WTC11 (cell line): Measurements from ENCODE around the gene CAPZB. TPM values are rescaled to one million over a fixed set of nuclear protein-coding genes. Genes with fewer than 3 reads are reported as not detected.

ENCODE experiments used
- ATAC-seq: fragments of 200-7000 bp; cut with Tn5 transposase; 2 replicates; pipeline ENCODE4 v1.10.0; 2021; ENCODE audit warnings: mild to moderate bottlenecking, moderate library complexity
- CTCF ChIA-PET: fragments of 300-600 bp; sonication (Branson Sonifier 250); formaldehyde crosslinking; loops from one replicate; lab custom pipeline; 2021; ENCODE audit warnings: antibody characterized with exemption; lab: Charles Lee
- POLR2A ChIA-PET: fragments of 350-600 bp; sonication (Branson Sonifier 250); formaldehyde crosslinking; loops from one replicate; lab custom pipeline; 2021; ENCODE audit warnings: antibody characterized with exemption; lab: Charles Lee
- DNase-seq: peaks from one replicate; pipeline ENCODE4 v3.0.0; 2021; ENCODE audit warnings: low spot score
- H3K27ac Mint-ChIP-seq: 2 replicates; pipeline ENCODE4 v1.8.0; 2021; ENCODE audit warnings: mixed read lengths
- H3K27me3 Mint-ChIP-seq: 2 replicates; pipeline ENCODE4 v1.8.0; 2021; ENCODE audit warnings: low read depth, mild to moderate bottlenecking, moderate library complexity, mixed read lengths
- H3K36me3 Mint-ChIP-seq: 2 replicates; pipeline ENCODE4 v1.8.0; 2021; ENCODE audit warnings: mixed read lengths
- H3K4me1 Mint-ChIP-seq: 2 replicates; pipeline ENCODE4 v1.8.0; 2022; ENCODE audit warnings: mixed read lengths
- H3K4me3 Mint-ChIP-seq: 2 replicates; pipeline ENCODE4 v1.8.0; 2021; ENCODE audit warnings: mild to moderate bottlenecking, moderate library complexity, mixed read lengths
- H3K9me3 Mint-ChIP-seq: 2 replicates; pipeline ENCODE4 v1.8.0; 2021; ENCODE audit warnings: mixed read lengths
- ATF1 ChIP-seq: sonication (generic); formaldehyde crosslinking; IDR thresholded peaks from 2 replicates; pipeline ENCODE4 v1.8.1; 2023; ENCODE audit warnings: mild to moderate bottlenecking, moderate library complexity, missing genetic modification reagents
- ATF6 ChIP-seq: sonication (generic); formaldehyde crosslinking; IDR thresholded peaks from 2 replicates; pipeline ENCODE4 v1.8.1; 2023; ENCODE audit warnings: mild to moderate bottlenecking, missing genetic modification reagents
- CREM ChIP-seq: sonication (generic); formaldehyde crosslinking; IDR thresholded peaks from 2 replicates; pipeline ENCODE4 v1.8.1; 2022; ENCODE audit warnings: mild to moderate bottlenecking, missing genetic modification reagents, moderate library complexity
- FOXP1 ChIP-seq: sonication (generic); formaldehyde crosslinking; IDR thresholded peaks from 2 replicates; pipeline ENCODE4 v1.8.0; 2022; ENCODE audit warnings: missing genetic modification reagents, mild to moderate bottlenecking, moderate library complexity, borderline replicate concordance
- GTF2I ChIP-seq: fragments of 250-450 bp; sonication (Bioruptor Pico); conservative IDR thresholded peaks from 2 replicates; pipeline ENCODE4 v1.4.0; 2021; ENCODE audit warnings: mild to moderate bottlenecking
- IRF2 ChIP-seq: sonication (generic); formaldehyde crosslinking; IDR thresholded peaks from 2 replicates; pipeline ENCODE4 v1.8.0; 2022; ENCODE audit warnings: low read depth, missing genetic modification reagents, borderline replicate concordance
- KAT7 ChIP-seq: sonication (generic); formaldehyde crosslinking; IDR thresholded peaks from 2 replicates; pipeline ENCODE4 v1.8.1; 2023; ENCODE audit warnings: missing genetic modification reagents, mild to moderate bottlenecking, borderline replicate concordance
- TCF7 ChIP-seq: sonication (generic); formaldehyde crosslinking; IDR thresholded peaks from 2 replicates; pipeline ENCODE4 v1.8.0; 2022; ENCODE audit warnings: mild to moderate bottlenecking, low read depth, missing genetic modification reagents, moderate library complexity
- ZNF138 ChIP-seq: sonication (generic); formaldehyde crosslinking; conservative IDR thresholded peaks from 2 replicates; pipeline ENCODE4 v1.8.1; 2022; ENCODE audit warnings: mild to moderate bottlenecking, moderate library complexity, missing genetic modification reagents
- ZNF263 ChIP-seq: sonication (generic); formaldehyde crosslinking; IDR thresholded peaks from 2 replicates; pipeline ENCODE4 v1.8.1; 2022; ENCODE audit warnings: low read depth, mild to moderate bottlenecking, moderate library complexity, missing genetic modification reagents
- ZNF317 ChIP-seq: sonication (generic); formaldehyde crosslinking; IDR thresholded peaks from 2 replicates; pipeline ENCODE4 v1.8.1; 2023; ENCODE audit warnings: low read depth, mild to moderate bottlenecking, moderate library complexity, missing genetic modification reagents, borderline replicate concordance
- ZNF423 ChIP-seq: fragments of 250-450 bp; sonication (Bioruptor Pico); IDR thresholded peaks from 2 replicates; pipeline ENCODE4 v2.1.2; 2022; ENCODE audit warnings: mild to moderate bottlenecking, moderate library complexity
- ZNF532 ChIP-seq: fragments of 250-450 bp; sonication (Bioruptor Pico); IDR thresholded peaks from 2 replicates; pipeline ENCODE4 v1.9.0; 2021; ENCODE audit warnings: mild to moderate bottlenecking, borderline replicate concordance
- total RNA-seq: library from RNA; stranded (reverse); gene quantifications from 3 replicates; pipeline ENCODE4 v1.2.3, GENCODE V29; 2021
- TF ChIP-seq, protein P1 (sequence below): sonication (generic); formaldehyde crosslinking; IDR thresholded peaks from 2 replicates; pipeline ENCODE4 v1.8.1; 2023; ENCODE audit warnings: mild to moderate bottlenecking, missing genetic modification reagents, borderline replicate concordance
- TF ChIP-seq, protein P2 (sequence below): fragments of 250-450 bp; sonication (Bioruptor Pico); IDR thresholded peaks from 2 replicates; pipeline ENCODE4 v1.8.0; 2021; ENCODE audit warnings: mild to moderate bottlenecking
- TF ChIP-seq, protein P3 (sequence below): fragments of 250-450 bp; sonication (Bioruptor Pico); IDR thresholded peaks from 2 replicates; pipeline ENCODE4 v1.9.0; 2021; ENCODE audit warnings: moderate library complexity, mild to moderate bottlenecking, inconsistent platforms, borderline replicate concordance
- TF ChIP-seq, protein P4 (sequence below): sonication (generic); formaldehyde crosslinking; IDR thresholded peaks from 2 replicates; pipeline ENCODE4 v1.8.1; 2022; ENCODE audit warnings: low read depth, missing genetic modification reagents, borderline replicate concordance

Gene CAPZB
- total RNA-seq, 1 experiment from 2014 or later, result 348 TPM

GRCh38 chr1:19330449-19331135 is 154.7 kb downstream of the CAPZB start:
- H3K27ac Mint-ChIP-seq, result no peak overlapping the region
- H3K27me3 Mint-ChIP-seq, result no peaks in the 10 kb centered on the region
- TF ChIP-seq ZNF263 (CRISPR knock-in tag), result no peak
- TF ChIP-seq FOXP1 (CRISPR knock-in tag), result no peak
- TF ChIP-seq ATF1 (CRISPR knock-in tag), result no peak
- TF ChIP-seq, protein P1, sequence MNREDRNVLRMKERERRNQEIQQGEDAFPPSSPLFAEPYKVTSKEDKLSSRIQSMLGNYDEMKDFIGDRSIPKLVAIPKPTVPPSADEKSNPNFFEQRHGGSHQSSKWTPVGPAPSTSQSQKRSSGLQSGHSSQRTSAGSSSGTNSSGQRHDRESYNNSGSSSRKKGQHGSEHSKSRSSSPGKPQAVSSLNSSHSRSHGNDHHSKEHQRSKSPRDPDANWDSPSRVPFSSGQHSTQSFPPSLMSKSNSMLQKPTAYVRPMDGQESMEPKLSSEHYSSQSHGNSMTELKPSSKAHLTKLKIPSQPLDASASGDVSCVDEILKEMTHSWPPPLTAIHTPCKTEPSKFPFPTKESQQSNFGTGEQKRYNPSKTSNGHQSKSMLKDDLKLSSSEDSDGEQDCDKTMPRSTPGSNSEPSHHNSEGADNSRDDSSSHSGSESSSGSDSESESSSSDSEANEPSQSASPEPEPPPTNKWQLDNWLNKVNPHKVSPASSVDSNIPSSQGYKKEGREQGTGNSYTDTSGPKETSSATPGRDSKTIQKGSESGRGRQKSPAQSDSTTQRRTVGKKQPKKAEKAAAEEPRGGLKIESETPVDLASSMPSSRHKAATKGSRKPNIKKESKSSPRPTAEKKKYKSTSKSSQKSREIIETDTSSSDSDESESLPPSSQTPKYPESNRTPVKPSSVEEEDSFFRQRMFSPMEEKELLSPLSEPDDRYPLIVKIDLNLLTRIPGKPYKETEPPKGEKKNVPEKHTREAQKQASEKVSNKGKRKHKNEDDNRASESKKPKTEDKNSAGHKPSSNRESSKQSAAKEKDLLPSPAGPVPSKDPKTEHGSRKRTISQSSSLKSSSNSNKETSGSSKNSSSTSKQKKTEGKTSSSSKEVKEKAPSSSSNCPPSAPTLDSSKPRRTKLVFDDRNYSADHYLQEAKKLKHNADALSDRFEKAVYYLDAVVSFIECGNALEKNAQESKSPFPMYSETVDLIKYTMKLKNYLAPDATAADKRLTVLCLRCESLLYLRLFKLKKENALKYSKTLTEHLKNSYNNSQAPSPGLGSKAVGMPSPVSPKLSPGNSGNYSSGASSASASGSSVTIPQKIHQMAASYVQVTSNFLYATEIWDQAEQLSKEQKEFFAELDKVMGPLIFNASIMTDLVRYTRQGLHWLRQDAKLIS (CRISPR knock-in tag), result no peak
- TF ChIP-seq ZNF138 (CRISPR knock-in tag), result no peak
- no peak for TF ChIP-seq ATF6
- TF ChIP-seq, protein P2, sequence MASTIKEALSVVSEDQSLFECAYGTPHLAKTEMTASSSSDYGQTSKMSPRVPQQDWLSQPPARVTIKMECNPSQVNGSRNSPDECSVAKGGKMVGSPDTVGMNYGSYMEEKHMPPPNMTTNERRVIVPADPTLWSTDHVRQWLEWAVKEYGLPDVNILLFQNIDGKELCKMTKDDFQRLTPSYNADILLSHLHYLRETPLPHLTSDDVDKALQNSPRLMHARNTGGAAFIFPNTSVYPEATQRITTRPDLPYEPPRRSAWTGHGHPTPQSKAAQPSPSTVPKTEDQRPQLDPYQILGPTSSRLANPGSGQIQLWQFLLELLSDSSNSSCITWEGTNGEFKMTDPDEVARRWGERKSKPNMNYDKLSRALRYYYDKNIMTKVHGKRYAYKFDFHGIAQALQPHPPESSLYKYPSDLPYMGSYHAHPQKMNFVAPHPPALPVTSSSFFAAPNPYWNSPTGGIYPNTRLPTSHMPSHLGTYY (CRISPR knock-in tag), result no peak
- no peak for TF ChIP-seq TCF7 (CRISPR knock-in tag)
- no peak for TF ChIP-seq GTF2I
- TF ChIP-seq, protein P3, sequence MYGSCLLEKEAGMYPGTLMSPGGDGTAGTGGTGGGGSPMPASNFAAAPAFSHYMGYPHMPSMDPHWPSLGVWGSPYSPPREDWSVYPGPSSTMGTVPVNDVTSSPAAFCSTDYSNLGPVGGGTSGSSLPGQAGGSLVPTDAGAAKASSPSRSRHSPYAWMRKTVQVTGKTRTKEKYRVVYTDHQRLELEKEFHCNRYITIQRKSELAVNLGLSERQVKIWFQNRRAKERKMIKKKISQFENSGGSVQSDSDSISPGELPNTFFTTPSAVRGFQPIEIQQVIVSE, result no peak
- DNase-seq (no peak), ATAC-seq (no peak)
- H3K4me3 Mint-ChIP-seq, result no peak overlapping the region
- H3K36me3 Mint-ChIP-seq, result peaks cover 6% of the 10 kb centered on the region; the same call in 1 of the 2 replicates
- H3K9me3 Mint-ChIP-seq, result no peaks in the 10 kb centered on the region
- no peaks in the 10 kb centered on the region for H3K4me1 Mint-ChIP-seq
- CTCF ChIA-PET, result interaction anchor here (0.6 to 1.6 kb wide), 5 partner anchors 232 to 385 kb away, joined by 3 to 8 read pairs (median 4); no protein-coding TSS in a partner anchor
- POLR2A ChIA-PET, result no interaction called here

- DNase-seq (no peak), ATAC-seq (no peak)
- POLR2A ChIA-PET, result no interaction called here
- H3K27me3 Mint-ChIP-seq, result no peaks in the 10 kb centered on the region
- H3K4me1 Mint-ChIP-seq, result no peaks in the 10 kb centered on the region
- peak overlapping the region; percentile 86 for H3K27ac Mint-ChIP-seq
- CTCF ChIA-PET, result interaction anchor here (1.1 kb wide), 1 partner anchor 324 kb away, joined by 4 read pairs; no protein-coding TSS in a partner anchor
- peaks cover 6% of the 10 kb centered on the region; the same call in 1 of the 2 replicates for H3K36me3 Mint-ChIP-seq
- no peak overlapping the region for H3K4me3 Mint-ChIP-seq
- no peaks in the 10 kb centered on the region for H3K9me3 Mint-ChIP-seq
- TF ChIP-seq CREM (CRISPR knock-in tag) (no peak), ATF6 (no peak), ZNF532 (CRISPR knock-in tag) (no peak), IRF2 (CRISPR knock-in tag) (no peak), ZNF423 (CRISPR knock-in tag) (no peak), ZNF317 (CRISPR knock-in tag) (no peak), KAT7 (CRISPR knock-in tag) (no peak)
- TF ChIP-seq, protein P4, sequence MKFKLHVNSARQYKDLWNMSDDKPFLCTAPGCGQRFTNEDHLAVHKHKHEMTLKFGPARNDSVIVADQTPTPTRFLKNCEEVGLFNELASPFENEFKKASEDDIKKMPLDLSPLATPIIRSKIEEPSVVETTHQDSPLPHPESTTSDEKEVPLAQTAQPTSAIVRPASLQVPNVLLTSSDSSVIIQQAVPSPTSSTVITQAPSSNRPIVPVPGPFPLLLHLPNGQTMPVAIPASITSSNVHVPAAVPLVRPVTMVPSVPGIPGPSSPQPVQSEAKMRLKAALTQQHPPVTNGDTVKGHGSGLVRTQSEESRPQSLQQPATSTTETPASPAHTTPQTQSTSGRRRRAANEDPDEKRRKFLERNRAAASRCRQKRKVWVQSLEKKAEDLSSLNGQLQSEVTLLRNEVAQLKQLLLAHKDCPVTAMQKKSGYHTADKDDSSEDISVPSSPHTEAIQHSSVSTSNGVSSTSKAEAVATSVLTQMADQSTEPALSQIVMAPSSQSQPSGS (CRISPR knock-in tag), result no peak
Observed at GRCh38 chr1:19329611-19330010, 155.7 kb downstream of the CAPZB start.
